DMS79 treated with DMSO at 0.1 percent for 48 hours (cell line): Measurements from ENCODE around the gene CNTFR.
"Not testable (repeated sequence)": the region's sequence is repeated elsewhere in the genome, so short reads cannot be mapped to it uniquely, and the experiment has no call there.

ENCODE experiments used
- DNase-seq: peaks from one replicate; lab custom pipeline; 2025; lab: John Stamatoyannopoulos, UW

CNTFR gene, protein sequence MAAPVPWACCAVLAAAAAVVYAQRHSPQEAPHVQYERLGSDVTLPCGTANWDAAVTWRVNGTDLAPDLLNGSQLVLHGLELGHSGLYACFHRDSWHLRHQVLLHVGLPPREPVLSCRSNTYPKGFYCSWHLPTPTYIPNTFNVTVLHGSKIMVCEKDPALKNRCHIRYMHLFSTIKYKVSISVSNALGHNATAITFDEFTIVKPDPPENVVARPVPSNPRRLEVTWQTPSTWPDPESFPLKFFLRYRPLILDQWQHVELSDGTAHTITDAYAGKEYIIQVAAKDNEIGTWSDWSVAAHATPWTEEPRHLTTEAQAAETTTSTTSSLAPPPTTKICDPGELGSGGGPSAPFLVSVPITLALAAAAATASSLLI

DNA sequence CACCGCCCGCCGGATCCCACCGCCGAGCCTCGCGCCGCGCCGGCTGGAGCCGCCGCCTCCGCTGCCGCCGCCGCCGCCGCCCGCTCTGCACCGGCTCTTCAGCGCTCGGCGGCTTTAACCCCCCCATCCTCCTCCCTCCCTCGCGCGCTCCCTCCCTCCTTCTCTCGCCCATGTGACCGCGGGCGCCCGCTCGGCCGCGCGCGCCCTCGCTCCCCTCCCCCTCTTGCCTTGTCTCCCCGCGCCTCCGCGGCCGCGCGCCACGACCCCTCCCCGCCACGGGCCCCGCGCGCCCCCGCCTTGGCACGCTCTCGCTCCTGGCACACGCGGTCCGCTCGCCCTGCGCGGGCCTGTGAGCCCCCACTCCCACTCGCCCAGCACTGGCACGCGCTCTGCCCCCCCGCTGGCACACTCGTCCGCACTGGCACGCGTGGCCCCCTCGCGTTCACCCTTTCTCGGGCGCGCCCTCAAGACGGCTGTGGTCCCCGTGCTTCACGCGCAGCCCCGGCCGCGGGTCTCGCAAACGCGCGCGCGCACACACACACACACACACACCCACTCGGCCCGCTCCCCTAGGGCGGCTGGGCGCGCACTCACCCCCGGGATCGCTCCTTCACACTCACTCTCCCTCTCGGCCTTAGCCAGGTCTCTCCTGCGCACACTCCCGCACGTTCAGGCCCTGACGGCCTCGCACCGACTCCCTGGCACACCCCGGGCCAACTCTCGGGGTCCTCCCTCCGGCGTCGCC, at the start of gene CNTFR:
Gene CNTFR (minus strand): TSS at position 89 of the 745 bp plus-strand sequence. CDS start 20,743 bp downstream, outside the sequence.
- DNase-seq = peak; percentile 51

DNA sequence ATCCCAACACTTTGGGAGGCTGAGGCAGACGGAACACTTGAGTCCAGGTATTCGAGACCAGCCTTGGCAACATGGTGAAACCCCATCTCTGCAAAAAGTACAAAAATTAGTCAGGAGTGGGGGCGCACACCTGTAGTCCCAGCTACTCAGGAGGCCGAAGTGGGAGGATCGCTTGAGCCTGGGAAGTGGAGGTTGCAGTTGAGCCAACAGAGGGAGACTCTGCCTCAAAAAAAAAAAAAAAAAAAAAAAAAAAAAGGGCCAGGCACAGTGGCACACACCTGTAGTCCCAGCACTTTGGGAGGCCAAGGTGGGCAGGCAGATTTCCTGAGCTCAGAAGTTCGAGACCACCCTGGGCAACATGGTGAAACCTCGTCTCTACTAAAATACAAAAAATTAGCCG, 49.8 kb upstream of the CNTFR start:
- not testable (repeated sequence) for DNase-seq

DNA sequence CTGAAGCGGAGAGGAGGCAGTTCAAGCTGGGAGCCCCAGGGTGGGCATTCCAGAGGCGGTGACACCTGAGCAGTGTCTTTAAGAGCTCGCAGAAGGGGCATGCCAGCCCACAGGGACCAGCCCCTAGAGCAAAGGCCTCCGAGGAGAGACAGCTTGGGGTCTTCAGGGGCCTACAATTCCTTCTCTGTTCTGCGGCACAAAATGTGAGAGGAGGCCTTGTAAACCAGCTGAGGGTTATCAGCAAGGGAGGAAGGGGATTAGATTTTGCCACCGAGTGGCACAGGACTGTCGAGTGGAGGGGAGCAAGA, 48.6 kb upstream of the CNTFR start:
- no peak for DNase-seq

DNA sequence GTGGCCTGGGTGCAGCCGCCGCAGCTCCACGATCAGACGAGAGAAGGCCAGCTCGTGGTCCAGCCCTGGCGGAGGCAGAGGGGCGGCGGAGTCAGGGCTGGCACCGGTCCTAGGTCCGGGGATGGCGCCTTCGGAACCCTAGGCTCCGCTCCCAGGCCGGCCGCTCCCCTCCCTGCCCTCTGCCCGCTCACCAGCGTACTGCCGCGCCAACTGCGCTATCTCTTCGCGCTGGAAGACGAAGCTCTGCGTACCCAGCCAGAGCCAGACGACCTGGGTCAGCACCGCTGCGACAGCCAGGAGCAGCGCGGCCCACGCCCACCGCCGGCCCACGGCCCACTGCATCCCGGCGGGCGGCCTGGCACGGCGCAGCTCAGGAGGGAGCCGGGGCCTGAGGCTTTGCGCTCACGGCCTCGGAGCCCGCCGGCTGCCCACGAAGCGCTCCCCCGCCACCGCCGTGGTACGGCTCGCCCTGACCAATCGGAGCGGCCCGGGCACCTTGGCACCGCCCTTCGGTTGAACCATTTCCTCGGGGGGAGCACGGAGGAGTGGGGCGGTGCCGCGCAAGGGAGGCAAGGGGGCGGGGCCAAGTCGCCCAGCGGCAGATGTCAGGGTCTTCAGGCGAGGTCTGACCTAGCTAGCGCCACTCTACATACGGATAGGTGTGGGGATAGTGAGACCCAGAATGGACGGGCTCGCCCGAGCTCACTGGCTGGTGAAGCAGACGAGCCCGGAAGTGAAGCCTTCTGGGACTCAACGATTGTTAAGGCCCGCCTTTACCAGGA, 48.0 kb upstream of the CNTFR start, which contains the start of gene SIGMAR1:
Gene SIGMAR1 (minus strand): TSS at position 432 of the 782 bp plus-strand sequence. CDS start 90 bp downstream, at position 342.
- peak; percentile 88 for DNase-seq

DNA sequence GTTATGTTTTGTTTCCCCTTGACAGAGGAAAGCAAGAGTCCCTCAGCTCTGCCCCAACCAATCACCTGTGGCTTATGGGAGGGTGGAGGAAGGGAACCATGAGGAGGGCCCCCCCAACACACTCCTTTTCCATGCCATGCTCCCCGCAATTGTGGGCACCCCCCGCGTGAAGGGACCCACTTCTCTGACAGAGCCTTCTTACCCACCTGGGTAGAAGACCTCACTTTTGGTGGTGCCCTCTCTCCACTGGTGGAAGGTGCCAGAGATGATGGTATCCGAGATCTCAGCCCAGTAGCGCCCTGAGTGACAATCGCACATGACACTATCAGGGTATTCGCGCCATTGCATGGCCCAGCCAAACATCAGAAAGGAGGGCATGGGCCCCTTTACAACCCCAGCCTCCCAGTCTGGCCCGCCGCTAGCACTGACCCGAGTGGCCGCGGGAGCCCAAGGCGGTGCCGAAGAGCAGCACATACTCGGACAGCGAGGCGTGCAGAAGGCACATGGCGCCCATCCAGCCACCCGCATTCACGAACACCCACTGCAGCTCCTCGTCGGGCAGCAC, 47.3 kb upstream of the CNTFR start:
- DNase-seq = no peak

DNA sequence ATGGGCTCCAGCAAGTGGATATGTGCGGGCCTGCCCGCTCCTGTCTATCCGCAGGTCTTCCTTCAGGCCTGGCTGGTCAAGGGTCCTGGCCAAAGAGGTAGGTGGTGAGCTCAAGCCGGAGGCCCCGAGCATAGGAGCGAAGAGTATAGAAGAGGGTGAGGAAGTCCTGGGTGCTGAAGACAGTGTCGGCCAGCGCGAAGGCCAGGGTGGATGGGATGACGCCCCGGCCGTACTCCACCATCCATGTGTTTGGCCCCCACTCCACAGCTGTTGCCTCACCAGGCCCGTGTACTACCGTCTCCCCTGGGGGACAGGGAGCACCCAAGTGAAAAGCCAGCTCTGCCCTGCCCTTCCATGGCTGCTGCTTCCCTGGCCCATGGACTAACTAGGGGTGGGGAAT, 46.0 kb upstream of the CNTFR start:
- no peak for DNase-seq

DNA sequence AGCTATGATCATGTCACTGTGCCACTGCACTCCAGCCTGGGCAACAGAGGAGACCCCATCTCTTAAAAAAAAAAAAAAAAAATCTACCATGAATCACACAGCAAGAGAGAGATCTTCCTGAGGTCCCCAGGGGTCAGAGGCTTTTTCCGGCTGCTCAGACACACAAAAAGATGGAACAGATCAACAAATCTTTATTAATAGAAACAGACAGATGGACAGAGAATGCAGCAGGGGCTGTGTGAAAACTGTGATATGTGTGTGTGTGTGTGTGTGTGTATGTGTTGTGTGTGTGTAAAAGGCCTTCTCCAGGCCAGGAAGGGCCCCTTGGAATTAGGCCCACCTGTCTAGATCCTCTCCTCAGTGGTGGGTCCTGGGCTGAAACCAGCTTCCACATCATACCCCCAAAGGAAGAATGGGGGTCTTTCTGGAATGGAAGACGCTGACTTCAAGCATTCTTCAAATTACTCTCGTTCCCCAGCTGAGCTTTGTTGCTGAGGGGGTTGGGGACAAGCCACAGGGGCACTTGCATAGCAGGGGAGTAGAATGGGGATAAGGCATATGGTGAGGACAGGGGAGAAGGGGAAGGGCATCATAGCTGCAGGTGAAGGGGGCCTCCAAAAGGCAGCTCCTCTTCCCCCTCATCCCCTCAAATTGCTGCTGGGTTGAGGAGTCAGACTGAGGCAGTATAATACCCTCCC, 45.2 kb upstream of the CNTFR start:
- DNase-seq = no peak

DNA sequence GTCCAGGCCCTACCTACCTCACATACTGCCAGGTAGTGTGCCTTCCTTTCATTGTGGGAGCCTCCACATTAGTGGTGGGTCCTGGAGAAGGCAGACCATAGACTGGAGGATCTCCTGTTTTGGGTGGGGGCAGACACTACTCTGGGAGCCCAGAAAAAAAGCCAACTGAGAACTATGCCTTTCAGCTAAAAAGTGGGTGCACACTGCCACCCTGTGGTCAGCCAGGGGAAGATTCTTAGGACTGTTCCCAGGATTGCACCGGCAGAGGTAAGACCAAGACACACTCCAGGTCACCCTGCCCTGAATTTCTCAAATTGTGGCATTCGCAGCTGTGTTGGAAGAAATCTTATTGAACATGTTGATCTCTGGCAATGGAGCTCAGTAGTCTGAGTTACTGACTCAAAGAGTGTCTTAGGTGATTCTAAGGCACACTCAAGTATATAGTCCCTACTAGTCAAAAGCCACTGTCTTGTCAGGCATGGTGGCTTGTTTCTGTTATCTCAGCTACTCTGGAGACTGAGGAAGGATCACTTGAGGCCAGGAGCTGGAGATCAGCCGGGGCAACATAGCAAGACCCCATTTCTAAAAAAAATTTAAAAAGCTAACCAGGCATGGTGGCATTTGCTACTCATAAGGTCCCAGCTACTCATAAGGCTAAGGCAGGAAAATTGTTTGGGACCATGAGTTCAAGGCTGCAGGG, 44.5 kb upstream of the CNTFR start:
- peak; percentile 66 for DNase-seq

DNA sequence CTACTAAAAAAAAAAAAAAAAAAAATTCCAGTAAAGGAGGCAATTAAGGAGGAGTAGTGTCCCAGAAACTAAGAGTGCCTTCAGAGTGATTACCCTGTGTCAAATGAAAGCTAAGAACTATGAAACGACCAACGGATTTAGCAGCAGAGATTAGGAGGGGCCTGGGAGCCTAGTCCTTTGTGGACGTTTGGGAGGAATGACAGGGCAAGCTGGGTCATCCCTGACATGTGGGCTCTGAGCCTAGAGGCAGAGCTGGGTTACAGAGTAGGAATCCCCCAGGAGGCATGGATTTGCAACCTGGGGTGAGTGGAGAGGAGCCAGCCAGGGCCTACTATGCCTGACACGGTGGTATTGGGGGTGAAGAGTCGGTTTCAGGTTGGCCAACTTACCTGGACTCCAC, 43.6 kb upstream of the CNTFR start:
- DNase-seq = no peak

DNA sequence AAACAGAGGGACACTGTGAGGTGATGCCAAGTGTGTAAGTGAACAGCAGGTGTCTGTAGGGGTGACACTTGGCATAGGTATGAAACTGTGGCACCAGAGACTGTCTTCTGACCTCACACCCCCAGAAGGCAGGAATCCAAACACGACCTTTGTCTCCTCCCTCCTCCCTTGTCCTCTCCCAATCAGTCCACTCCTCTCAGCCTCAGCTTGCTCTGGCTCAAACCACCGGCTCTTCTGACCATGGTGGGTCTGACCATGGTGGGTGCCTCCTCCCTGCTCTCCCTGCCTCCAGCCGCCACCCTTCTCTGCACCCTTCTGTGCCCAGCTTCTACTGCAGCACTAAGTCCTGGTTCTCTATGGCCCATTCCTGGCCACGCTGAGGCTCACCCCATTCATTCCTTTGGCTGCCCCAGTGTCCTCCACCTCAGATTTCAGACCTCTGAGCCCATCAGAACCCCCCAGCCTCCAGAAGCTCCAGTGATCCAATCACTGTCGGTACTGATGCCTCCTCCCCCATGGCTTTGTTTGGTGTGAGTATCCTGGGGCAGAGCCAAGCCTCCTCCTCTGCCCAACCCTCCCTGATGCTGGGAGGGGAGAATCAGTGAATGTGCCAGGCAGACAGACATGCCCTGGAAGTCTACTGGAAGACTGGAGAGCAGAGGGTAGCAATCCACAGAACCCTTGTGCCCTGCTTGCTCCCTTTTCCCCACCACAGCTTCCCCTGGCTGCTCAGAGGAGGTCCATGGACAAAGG, 41.1 kb upstream of the CNTFR start:
- DNase-seq = no peak

DNA sequence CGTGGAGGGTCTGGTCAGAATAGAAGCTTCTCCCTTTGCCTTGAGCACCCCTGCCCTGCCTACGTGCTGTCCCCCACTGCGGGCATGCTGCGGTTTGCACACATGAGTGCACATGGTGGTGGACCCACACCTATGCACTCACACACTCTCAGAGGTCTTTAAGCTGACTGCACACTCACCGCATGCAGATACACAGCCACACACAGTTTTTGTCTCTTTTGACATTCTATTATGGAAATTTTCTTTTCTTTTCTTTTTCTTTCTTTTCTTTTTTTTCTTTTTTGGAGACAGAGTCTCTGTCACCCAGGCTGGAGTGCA, 39.9 kb upstream of the CNTFR start:
- DNase-seq = no peak

DNA sequence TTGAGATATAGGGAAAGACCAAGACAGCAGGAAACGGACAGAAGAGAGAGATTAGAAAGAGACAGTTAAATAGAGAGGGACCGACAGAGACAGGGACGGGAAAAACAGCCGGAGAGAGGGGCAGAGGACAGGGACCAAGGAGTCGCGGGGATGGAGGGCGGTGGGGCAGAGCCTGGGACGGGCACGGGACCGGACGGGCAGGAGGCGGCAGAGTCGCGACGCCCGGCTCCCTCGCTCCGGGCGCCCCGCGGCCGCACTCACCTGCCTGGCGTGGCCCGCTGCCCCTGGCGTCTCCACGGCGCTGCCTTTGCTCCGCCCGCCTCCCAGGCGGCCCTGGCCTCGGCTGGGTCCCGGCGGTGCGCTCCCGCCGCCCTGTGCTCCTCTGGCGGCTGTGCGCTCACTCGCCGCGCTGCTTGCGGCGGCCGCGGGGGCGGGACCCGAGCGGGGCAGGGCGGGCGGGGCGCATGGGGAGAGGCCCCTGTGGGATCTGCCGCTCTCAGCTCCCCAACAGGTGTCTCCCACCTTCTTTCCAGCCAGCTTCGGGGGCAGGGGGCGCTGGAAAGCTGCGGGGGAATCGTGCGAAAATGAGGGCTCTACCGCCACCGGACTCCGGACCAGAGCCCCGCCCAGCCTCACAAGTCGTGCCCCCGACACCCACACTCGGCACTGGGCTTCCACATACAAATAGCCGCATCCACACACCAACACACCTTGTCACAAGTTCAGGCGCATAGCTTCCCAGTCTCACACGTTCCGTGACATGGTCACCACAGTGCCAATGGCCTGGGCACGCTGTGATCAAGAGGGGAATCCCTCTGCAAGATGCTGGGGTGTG, 39.3 kb upstream of the CNTFR start, which contains the start of gene ARID3C:
Gene ARID3C (minus strand): TSS at position 411 of the 835 bp plus-strand sequence. CDS start 1,052 bp downstream, outside the sequence.
- peak; percentile 27 for DNase-seq

DNA sequence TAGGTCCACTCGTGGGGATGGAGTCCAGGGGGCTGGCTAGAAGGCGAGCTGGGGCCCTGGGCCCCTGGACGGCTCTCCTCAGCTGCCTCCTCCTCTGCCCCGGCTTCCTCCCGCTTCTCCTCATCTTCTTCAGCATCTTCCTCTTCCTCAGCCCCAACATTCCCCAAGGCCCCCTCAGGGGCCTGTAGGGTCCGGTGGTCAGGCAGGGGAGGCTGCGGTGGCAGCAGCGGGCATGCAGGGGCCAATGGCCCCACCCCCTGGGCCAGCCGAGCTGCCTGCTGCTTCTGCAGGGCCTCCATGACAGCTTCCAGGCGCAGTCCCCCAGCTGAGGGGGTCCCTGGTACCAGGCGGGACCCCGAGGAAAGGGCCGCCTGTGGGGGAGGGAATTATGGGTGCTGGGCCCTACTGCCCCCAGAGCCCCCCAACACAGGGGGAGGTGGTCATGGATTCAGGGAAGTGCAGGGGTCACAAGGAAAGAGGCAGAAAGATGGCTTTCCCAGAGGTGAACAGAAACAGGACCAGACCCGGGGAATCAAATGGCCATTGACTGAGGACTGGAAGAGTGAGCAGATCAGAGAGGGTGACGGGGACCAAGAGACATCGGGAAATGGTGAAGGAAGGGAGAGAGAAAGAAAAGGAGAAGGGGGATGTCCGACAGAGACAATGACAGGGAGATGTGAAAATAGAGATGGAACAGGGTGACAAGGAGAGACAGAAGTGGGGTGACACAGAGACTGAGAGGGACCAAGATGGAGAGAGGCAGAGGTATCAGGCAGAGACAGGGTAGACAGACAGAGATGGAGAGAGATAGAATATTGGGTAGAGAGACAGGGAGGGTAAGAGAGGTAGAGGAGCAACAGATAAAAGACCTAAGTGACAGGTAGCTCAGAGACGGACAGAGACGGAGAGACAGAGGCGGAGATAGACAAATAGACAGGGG, 38.5 kb upstream of the CNTFR start:
- no peak for DNase-seq

DNA sequence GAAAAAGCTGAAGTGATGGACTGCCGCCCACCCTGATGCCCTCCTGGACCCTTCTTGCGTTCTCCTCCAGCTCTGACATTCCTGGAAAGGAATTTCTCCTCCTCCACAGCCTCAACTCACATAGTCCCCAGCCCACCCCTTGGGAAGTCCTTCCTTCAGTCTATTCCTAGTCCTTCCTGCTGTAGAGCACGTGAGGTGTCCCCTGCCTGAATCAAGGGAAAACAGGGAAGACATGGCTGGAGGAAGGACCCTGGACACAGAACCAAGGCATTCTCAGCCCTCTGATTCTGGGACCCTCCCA, 35.6 kb upstream of the CNTFR start:
- no peak for DNase-seq

DNA sequence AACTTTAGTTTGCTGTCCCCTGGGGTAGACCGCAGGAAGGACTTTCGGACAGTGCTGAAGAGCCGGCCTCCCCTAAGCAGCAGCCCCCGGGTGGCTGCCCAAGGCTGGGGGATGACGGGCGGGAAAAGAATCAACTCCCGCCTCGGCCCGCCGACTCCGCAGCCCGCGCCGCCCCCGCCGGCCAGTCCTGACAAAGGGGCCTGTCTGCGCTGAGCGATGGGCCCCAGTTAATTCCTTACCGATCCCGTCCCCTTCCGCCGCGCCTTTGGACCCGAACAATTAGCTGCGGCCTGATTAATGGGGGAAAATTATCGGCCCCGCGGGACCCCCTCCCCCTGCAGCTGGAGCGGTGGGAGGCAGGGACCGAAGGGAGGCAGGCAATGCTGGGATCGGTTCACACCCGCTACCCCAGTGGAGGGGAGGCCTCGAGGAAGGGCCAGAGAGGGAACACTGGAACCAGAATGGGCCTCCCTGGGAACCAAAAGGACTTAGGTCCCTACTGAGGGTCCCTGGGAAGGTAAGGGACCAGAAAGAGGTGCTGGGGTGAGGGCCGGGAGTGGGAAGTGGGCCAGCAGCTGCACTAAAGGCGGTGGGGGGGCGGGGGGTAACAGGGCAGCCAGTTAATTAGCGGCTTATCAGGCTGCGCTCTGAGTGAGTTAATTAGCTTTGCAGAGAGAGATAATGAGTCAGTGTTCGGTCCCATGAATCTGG, 35.1 kb upstream of the CNTFR start:
- no peak for DNase-seq

DNA sequence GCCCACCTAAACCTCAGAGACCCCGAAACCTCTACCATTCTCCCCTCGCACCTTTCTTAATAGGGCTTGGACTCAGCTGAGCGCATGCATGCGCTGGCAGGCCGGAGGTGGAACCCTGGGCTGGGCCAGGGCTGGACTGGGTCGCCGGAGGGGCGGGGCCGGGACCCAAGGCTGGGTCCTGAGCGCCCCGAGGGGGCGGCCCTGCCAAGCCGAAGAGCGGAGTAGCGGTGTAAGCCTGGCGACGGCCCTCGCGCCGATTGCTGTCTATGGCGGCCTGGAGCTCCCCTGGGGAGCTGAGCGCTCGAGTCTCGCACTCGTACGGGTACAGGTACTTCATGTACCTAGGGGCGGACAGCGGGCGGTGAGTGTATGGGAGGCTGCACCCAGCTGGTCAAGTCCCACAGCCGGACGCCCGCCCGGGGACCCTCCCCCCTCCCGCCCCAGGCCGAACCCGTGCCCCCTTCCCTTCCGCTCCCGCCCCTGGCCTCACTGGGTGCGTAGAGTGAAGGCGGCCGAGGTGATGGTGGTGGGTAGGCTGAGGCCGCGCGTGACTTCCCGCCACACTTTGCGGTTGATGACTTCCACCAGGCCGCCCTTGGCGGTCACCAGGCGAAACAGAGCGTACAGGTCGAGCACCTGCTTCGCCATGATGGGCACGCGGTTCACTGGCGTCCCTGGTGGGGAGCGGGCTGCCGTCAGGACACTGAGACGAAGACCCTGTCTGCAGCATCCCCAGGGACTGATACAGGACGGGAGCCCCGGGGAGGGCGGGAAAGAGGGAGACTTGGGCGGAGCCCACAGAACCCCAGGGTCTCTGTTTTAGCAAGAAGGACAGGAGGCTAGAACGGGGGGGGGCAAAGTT, 34.1 kb upstream of the CNTFR start:
- DNase-seq = no peak
